ENCODE results near the gene DYDC1.

Gene DYDC1

GRCh38 chr10:80357851-80358125 lies 1.2 kb upstream of the DYDC1 start:
- Histone ChIP-seq H3K36me3 (ENCODE audit: control insufficient read depth, low read length) (no peaks in the 10 kb centered on the region), H3K27ac (ENCODE audit: low read depth, low read length) (no peak overlapping the region), H3K79me2 (ENCODE audit: control insufficient read depth, low read length) (no peaks in the 10 kb centered on the region), H4K20me1 (ENCODE audit: control insufficient read depth, insufficient read depth, low read depth, low read length) (no peaks in the 10 kb centered on the region), H3F3A (ENCODE audit: control insufficient read depth, insufficient read depth) (no peaks in the 10 kb centered on the region), H3K27me3 (ENCODE audit: control insufficient read depth, low read length) (no peaks in the 10 kb centered on the region), H3K4me3 (ENCODE audit: low read length) (no peak overlapping the region), H3K4me1 (ENCODE audit: control insufficient read depth, low read length) (no peaks in the 10 kb centered on the region), H3K9me3 (ENCODE audit: control insufficient read depth, insufficient read depth, low read length) (no peaks in the 10 kb centered on the region), H3K4me2 (ENCODE audit: low read length) (no peak overlapping the region), H3K9me2 (replicated peaks; ENCODE audit: control insufficient read depth, low read length) (no peaks in the 10 kb centered on the region)
- TF ChIP-seq EZH2phosphoT487 (IDR thresholded peaks at IDR 0.05; ENCODE audit: borderline replicate concordance, low read length) (no peak), CTCF (IDR thresholded peaks at IDR 0.05; ENCODE audit: low read depth, low read length, poor library complexity, severe bottlenecking) (no peak)

GRCh38 chr10:80356989-80357850 lies 665 bp upstream of the DYDC1 start:
- Histone ChIP-seq H3F3A (ENCODE audit: control insufficient read depth, insufficient read depth) (no peaks in the 10 kb centered on the region), H3K9me3 (ENCODE audit: control insufficient read depth, insufficient read depth, low read length) (no peaks in the 10 kb centered on the region), H3K4me1 (ENCODE audit: control insufficient read depth, low read length) (no peaks in the 10 kb centered on the region), H3K79me2 (ENCODE audit: control insufficient read depth, low read length) (no peaks in the 10 kb centered on the region), H3K9me2 (replicated peaks; ENCODE audit: control insufficient read depth, low read length) (no peaks in the 10 kb centered on the region), H3K4me3 (ENCODE audit: low read length) (no peak overlapping the region), H3K27ac (ENCODE audit: low read depth, low read length) (no peak overlapping the region), H3K4me2 (ENCODE audit: low read length) (no peak overlapping the region), H3K27me3 (ENCODE audit: control insufficient read depth, low read length) (no peaks in the 10 kb centered on the region), H4K20me1 (ENCODE audit: control insufficient read depth, insufficient read depth, low read depth, low read length) (no peaks in the 10 kb centered on the region), H3K36me3 (ENCODE audit: control insufficient read depth, low read length) (no peaks in the 10 kb centered on the region)
- TF ChIP-seq CTCF (IDR thresholded peaks at IDR 0.05; ENCODE audit: low read depth, low read length, poor library complexity, severe bottlenecking) (no peak), EZH2phosphoT487 (IDR thresholded peaks at IDR 0.05; ENCODE audit: borderline replicate concordance, low read length) (no peak)

- H3K79me2 ChIP-seq (ENCODE audit: control insufficient read depth, low read length): no peaks in the 10 kb centered on the region
These were observed 5.3 kb downstream of the DYDC1 start for GRCh38 chr10:80351220-80351619.

GRCh38 chr10:80350251-80350650 lies 6.3 kb downstream of the DYDC1 start:
- Histone ChIP-seq H3K27ac (ENCODE audit: low read depth, low read length) (no peak overlapping the region), H3K9me3 (ENCODE audit: control insufficient read depth, insufficient read depth, low read length) (no peaks in the 10 kb centered on the region), H4K20me1 (ENCODE audit: control insufficient read depth, insufficient read depth, low read depth, low read length) (no peaks in the 10 kb centered on the region), H3K4me2 (ENCODE audit: low read length) (no peak overlapping the region), H3K27me3 (ENCODE audit: control insufficient read depth, low read length) (no peaks in the 10 kb centered on the region), H3K79me2 (ENCODE audit: control insufficient read depth, low read length) (no peaks in the 10 kb centered on the region), H3K4me3 (ENCODE audit: low read length) (no peak overlapping the region), H3K36me3 (ENCODE audit: control insufficient read depth, low read length) (no peaks in the 10 kb centered on the region), H3F3A (ENCODE audit: control insufficient read depth, insufficient read depth) (no peaks in the 10 kb centered on the region), H3K4me1 (ENCODE audit: control insufficient read depth, low read length) (no peaks in the 10 kb centered on the region), H3K9me2 (replicated peaks; ENCODE audit: control insufficient read depth, low read length) (no peaks in the 10 kb centered on the region)
- TF ChIP-seq CTCF (IDR thresholded peaks at IDR 0.05; ENCODE audit: low read depth, low read length, poor library complexity, severe bottlenecking) (no peak), EZH2phosphoT487 (IDR thresholded peaks at IDR 0.05; ENCODE audit: borderline replicate concordance, low read length) (no peak)

More at GRCh38 chr10:80351220-80351619, 5.3 kb downstream of the DYDC1 start:
- no peak for TF ChIP-seq EZH2phosphoT487 (IDR thresholded peaks at IDR 0.05; ENCODE audit: borderline replicate concordance, low read length)
- no peaks in the 10 kb centered on the region for H3K9me3 ChIP-seq (ENCODE audit: control insufficient read depth, insufficient read depth, low read length)
- H4K20me1 ChIP-seq (ENCODE audit: control insufficient read depth, insufficient read depth, low read depth, low read length): no peaks in the 10 kb centered on the region
- H3K4me1 ChIP-seq (ENCODE audit: control insufficient read depth, low read length): no peaks in the 10 kb centered on the region
- H3K4me2 ChIP-seq (ENCODE audit: low read length): no peak overlapping the region
- H3K27me3 ChIP-seq (ENCODE audit: control insufficient read depth, low read length): no peaks in the 10 kb centered on the region
- no peak overlapping the region for H3K27ac ChIP-seq (ENCODE audit: low read depth, low read length)
- H3K36me3 ChIP-seq (ENCODE audit: control insufficient read depth, low read length): no peaks in the 10 kb centered on the region
- H3K9me2 ChIP-seq (replicated peaks; ENCODE audit: control insufficient read depth, low read length): no peaks in the 10 kb centered on the region
- H3F3A ChIP-seq (ENCODE audit: control insufficient read depth, insufficient read depth): no peaks in the 10 kb centered on the region
- H3K4me3 ChIP-seq (ENCODE audit: low read length): no peak overlapping the region
